ENCODE data around the gene ABCA1.

DNA sequence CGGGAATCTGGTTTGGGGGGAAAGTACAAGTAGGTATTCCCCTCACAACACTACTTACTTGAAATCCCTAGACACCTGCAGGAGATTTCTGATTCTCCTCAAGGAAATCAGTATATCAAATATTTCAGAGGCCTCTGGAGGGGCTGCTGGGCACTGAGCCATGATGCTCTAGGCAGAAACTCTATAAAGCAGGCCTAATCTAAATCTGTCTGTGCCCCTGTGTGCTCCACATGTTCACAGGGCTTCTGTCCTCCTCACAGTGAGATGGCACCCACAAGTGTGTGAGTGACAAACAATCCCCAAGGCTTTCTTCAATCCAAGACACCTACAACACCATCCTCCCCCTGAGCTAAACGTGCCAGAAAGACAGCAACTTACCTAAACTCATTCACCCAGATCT is 125.0 kb downstream of the ABCA1 start:
- TF ChIP-seq CTCF (conservative IDR thresholded peaks at IDR 0.05 in 1 of 2, IDR thresholded peaks at IDR 0.05 in 1 of 2; ENCODE audit: low read depth in 1 of 2, low read length in 2 of 2) (no peak), EZH2 (IDR thresholded peaks at IDR 0.05; ENCODE audit: low read length, missing control alignments) (no peak)

Measured in fibroblast of lung (primary cell).